IPS DF 6.9 (cell line): Measurements from ENCODE around the gene ROS1.

Source experiments
- DNase-seq: peaks from one replicate; pipeline ENCODE4 v3.0.0-alpha.2; 2013; ENCODE audit warnings: low read depth, low spot score
- H3K27ac ChIP-seq: one replicate; pipeline ENCODE4 v1.5.1; 2013; ENCODE audit warnings: low read length, control low read depth
- H3K27me3 ChIP-seq: 2 replicates; pipeline ENCODE4 v1.6.1; 2013; ENCODE audit warnings: mild to moderate bottlenecking, low read length; ENCODE audit not compliant: control insufficient read depth, insufficient read depth
- H3K36me3 ChIP-seq: 2 replicates; pipeline ENCODE4 v1.6.1; 2013; ENCODE audit warnings: low read length; ENCODE audit not compliant: control insufficient read depth, insufficient read depth
- H3K4me1 ChIP-seq: 2 replicates; pipeline ENCODE4 v1.6.1; 2013; ENCODE audit warnings: low read length; ENCODE audit not compliant: control insufficient read depth, insufficient read depth
- H3K4me3 ChIP-seq: 2 replicates; pipeline ENCODE4 v1.5.1; 2013; ENCODE audit warnings: mild to moderate bottlenecking, low read length
- H3K9me3 ChIP-seq: 2 replicates; pipeline ENCODE4 v1.6.1; 2013; ENCODE audit warnings: low read length, inconsistent platforms; ENCODE audit not compliant: control insufficient read depth, insufficient read depth
- WGBS: extraction: QIAGEN DNeasy Blood & Tissue Kit; methylation state at CpG from one replicate; pipeline ENCODE4 v1.1.7; 2013; ENCODE audit warnings: mixed read lengths, missing lambda C conversion rate; ENCODE audit not compliant: insufficient read length, insufficient coverage; 5-methylcytosine and 5-hydroxymethylcytosine counted together

ROS1 gene

DNA sequence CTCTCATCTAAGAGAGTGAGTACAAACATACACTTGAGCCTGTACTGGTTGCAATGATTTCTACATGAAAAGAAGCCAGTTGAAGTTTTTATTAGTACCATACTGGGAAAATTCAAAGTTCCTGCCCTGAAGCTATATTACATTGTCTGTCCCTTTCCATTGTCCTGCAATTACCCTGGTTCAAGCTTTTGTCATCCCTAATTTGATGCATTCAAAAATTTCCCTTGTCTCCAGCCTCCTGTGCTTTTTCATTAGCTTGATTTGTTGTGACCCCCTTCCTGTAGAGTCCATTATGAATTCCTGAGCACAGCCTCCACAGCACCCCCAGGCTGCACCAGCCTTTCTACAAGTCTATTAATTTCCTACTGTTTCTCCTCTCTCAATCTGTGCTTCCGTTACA is 114.0 kb downstream of the ROS1 start:
- no peak for DNase-seq
- Histone ChIP-seq H3K4me1 (no peaks in the 10 kb centered on the region), H3K4me3 (no peak overlapping the region), H3K27me3 (no peaks in the 10 kb centered on the region), H3K9me3 (no peaks in the 10 kb centered on the region), H3K36me3 (no peaks in the 10 kb centered on the region), H3K27ac (no peak overlapping the region)
- WGBS, result no CpG with 5 or more reads among the region's 1 CpG

DNA sequence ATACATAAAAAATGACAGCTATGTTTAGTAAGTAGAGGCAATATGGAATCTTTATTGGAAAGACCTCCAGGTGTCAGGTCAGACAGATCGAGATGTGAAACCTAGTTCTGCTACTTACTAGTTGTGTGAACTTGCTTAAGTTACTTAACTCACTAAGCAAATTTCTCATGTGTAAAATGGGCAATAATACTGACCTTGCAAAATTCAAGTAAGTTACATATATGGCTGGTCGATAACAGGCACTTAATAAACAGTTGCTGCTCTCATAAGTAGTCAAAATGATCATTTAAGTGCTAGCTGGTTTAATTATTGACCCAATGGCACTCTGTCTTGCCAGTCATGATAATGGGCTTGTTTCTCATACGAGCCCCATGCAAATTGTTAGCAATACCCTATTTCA is 114.4 kb downstream of the ROS1 start:
- H3K27ac ChIP-seq, result no peak overlapping the region
- H3K4me3 ChIP-seq, result no peak overlapping the region
- no peak for DNase-seq
- no CpG with 5 or more reads among the region's 3 CpGs for WGBS
- H3K9me3 ChIP-seq, result no peaks in the 10 kb centered on the region
- no peaks in the 10 kb centered on the region for H3K4me1 ChIP-seq
- H3K36me3 ChIP-seq, result no peaks in the 10 kb centered on the region
- H3K27me3 ChIP-seq, result no peaks in the 10 kb centered on the region

DNA sequence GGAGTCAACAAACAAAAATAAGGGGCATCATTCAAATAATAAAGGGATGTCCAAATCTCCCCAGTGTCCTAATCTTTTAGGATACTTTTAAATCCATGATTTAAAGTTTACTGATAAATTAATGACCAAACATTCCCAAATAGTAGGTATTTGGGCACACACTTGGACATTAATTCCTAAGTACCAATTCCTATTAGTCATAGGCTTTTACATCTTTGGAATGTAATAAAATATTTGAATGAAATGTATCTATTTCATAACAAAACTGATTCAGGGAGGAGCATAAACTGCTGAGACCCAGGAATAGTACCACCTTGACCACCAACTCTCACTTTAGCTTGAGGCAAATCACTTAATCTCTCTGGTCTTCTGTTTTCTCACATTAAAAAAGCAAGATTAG is 116.1 kb downstream of the ROS1 start:
- DNase-seq, result no peak
- H3K27ac ChIP-seq, result no peak overlapping the region
- H3K9me3 ChIP-seq, result no peaks in the 10 kb centered on the region
- H3K36me3 ChIP-seq, result no peaks in the 10 kb centered on the region
- no peaks in the 10 kb centered on the region for H3K4me1 ChIP-seq
- H3K4me3 ChIP-seq, result no peak overlapping the region
- no peaks in the 10 kb centered on the region for H3K27me3 ChIP-seq

- Histone ChIP-seq H3K9me3 (no peaks in the 10 kb centered on the region), H3K27me3 (no peaks in the 10 kb centered on the region), H3K27ac (no peak overlapping the region), H3K4me1 (no peaks in the 10 kb centered on the region), H3K4me3 (no peak overlapping the region), H3K36me3 (no peaks in the 10 kb centered on the region)
- DNase-seq, result no peak
- no CpG with 5 or more reads among the region's 3 CpGs for whole genome bisulfite sequencing
These were observed 116.7 kb downstream of the ROS1 start for GRCh38 chr6:117309069-117309468.

- no peaks in the 10 kb centered on the region for H3K27me3 ChIP-seq
- DNase-seq, result no peak
- H3K36me3 ChIP-seq, result no peaks in the 10 kb centered on the region
- H3K9me3 ChIP-seq, result no peaks in the 10 kb centered on the region
- H3K27ac ChIP-seq, result no peak overlapping the region
- WGBS, result no CpG with 5 or more reads among the region's 3 CpGs
- H3K4me3 ChIP-seq, result no peak overlapping the region
- no peaks in the 10 kb centered on the region for H3K4me1 ChIP-seq
These were observed 118.1 kb downstream of the ROS1 start for GRCh38 chr6:117307655-117308054.

- no peaks in the 10 kb centered on the region for H3K9me3 ChIP-seq
- DNase-seq, result no peak
- no peaks in the 10 kb centered on the region for H3K27me3 ChIP-seq
- no peaks in the 10 kb centered on the region for H3K36me3 ChIP-seq
- H3K27ac ChIP-seq, result no peak overlapping the region
- no peaks in the 10 kb centered on the region for H3K4me1 ChIP-seq
- WGBS, result no CpG with 5 or more reads among the region's 3 CpGs
- no peak overlapping the region for H3K4me3 ChIP-seq
These were observed 119.4 kb downstream of the ROS1 start for GRCh38 chr6:117306227-117306790.

- WGBS, result no CpG with 5 or more reads among the region's 2 CpGs
- H3K4me3 ChIP-seq, result no peak overlapping the region
- no peak for DNase-seq
- H3K36me3 ChIP-seq, result no peaks in the 10 kb centered on the region
- no peaks in the 10 kb centered on the region for H3K9me3 ChIP-seq
- H3K27me3 ChIP-seq, result no peaks in the 10 kb centered on the region
- no peak overlapping the region for H3K27ac ChIP-seq
- no peaks in the 10 kb centered on the region for H3K4me1 ChIP-seq
These were observed 121.3 kb downstream of the ROS1 start for GRCh38 chr6:117304446-117304845.

- no peak overlapping the region for H3K27ac ChIP-seq
- H3K36me3 ChIP-seq, result no peaks in the 10 kb centered on the region
- DNase-seq, result no peak
- H3K9me3 ChIP-seq, result no peaks in the 10 kb centered on the region
- H3K4me1 ChIP-seq, result no peaks in the 10 kb centered on the region
- WGBS, result no CpG with 5 or more reads among the region's 3 CpGs
- no peaks in the 10 kb centered on the region for H3K27me3 ChIP-seq
- H3K4me3 ChIP-seq, result no peak overlapping the region
These were observed 122.4 kb downstream of the ROS1 start for GRCh38 chr6:117303323-117303722.

- Histone ChIP-seq H3K4me3 (no peak overlapping the region), H3K36me3 (no peaks in the 10 kb centered on the region), H3K27ac (no peak overlapping the region), H3K4me1 (no peaks in the 10 kb centered on the region), H3K9me3 (no peaks in the 10 kb centered on the region), H3K27me3 (no peaks in the 10 kb centered on the region)
- DNase-seq, result no peak
- WGBS, result no CpG with 5 or more reads among the region's 3 CpGs
These were observed 126.8 kb downstream of the ROS1 start for GRCh38 chr6:117298941-117299340.

GRCh38 chr6:117290173-117290846 is 135.4 kb downstream of the ROS1 start:
- no peaks in the 10 kb centered on the region for H3K9me3 ChIP-seq
- H3K27ac ChIP-seq, result no peak overlapping the region
- no CpG with 5 or more reads among the region's 3 CpGs for WGBS
- no peak overlapping the region for H3K4me3 ChIP-seq
- no peaks in the 10 kb centered on the region for H3K27me3 ChIP-seq
- no peaks in the 10 kb centered on the region for H3K36me3 ChIP-seq
- no peak for DNase-seq
- H3K4me1 ChIP-seq, result no peaks in the 10 kb centered on the region

DNA sequence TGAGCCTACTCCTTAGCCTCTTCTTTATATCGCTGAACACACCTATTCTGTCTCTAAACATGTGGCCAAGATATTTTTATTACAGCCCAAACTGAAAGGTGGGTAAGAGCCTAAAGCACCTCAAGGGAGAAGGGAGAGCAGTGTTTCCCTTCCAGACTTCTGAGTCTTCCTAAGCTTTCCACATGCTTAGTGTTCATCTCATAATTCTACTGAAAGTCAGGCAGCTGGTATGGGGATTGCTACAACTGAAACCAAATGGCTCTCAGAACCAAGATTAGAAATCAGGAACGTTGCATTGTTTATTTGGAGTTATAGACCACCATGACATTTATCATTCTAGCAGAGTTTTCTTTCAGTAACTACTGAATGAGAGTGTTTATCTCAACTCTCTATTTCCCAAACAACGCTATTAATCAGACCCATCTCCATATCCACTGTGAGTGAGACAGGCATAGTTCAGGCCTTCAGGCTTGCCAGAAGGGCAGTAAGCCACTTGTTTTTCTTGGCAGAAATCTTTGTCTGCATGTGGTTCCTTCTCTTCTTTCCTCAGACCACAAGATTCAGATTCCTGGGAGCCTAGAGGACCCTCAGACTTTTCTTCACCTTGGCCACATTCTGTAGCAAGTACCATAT is 137.5 kb downstream of the ROS1 start:
- H3K27ac ChIP-seq, result no peak overlapping the region
- no peaks in the 10 kb centered on the region for H3K9me3 ChIP-seq
- H3K4me3 ChIP-seq, result no peak overlapping the region
- no CpG with 5 or more reads among the region's 3 CpGs for WGBS
- no peak for DNase-seq
- no peaks in the 10 kb centered on the region for H3K36me3 ChIP-seq
- H3K27me3 ChIP-seq, result no peaks in the 10 kb centered on the region
- no peaks in the 10 kb centered on the region for H3K4me1 ChIP-seq
